Heart left ventricle (tissue), 13 donors: Measurements from ENCODE around the gene PRKG1.

Experiments used
- POLR2A ChIP-seq, 2 donors: fragments of 450-650 bp; IDR thresholded peaks; one replicate each; pipeline ENCODE4 v1.6.1; 2017; ENCODE audit warnings: antibody characterized with exemption in 2 of 2, mild to moderate bottlenecking in 2 of 2, moderate library complexity in 2 of 2
- TF ChIP-seq, protein P1 (sequence below), 12 donors: fragments of 200-600 bp; sonication (generic) in 4 of 12; IDR thresholded peaks; one replicate each; pipeline versions ENCODE4 v1.5.0 to v1.8.0; 2018 to 2022; ENCODE audit warnings: antibody characterized with exemption in 12 of 12, mild to moderate bottlenecking in 5 of 12
- donor health status: ischemic (EF 13 %, LVEDD 7.1; RV severe dilation, severe dysfunction).
- donor health status: DM: no; HTN: yes; CAD: no.
- donor health status: DM: no; HTN: no; CAD: no.
- donor health status: ischemic (EF 25% LVEDD 6.9; RV normal size, moderate dysfunction).
- donor health status: ischemic (EF 25% LVEDD 5.7; RV mildly dilated, moderate dysfunction).
- donor health status: ischemic (EF 35%, LVEDD 5.7; RV mildly dilated, moderate dysfunction).
- donor health status: nonischemic (EF 11% LVEDD 7.7; RV severe dilation, severe dysfunction).
- donor health status: DM: yes; HTN: yes; CAD: no.
- donor health status: PGD.
- donor health status: ischemic (EF 29% LVEDD 5.4; RV normal size, mild dysfunction).
- donor health status: nonischemic (EF 23%, LVEDD 6.1; RV moderate dilation, normal function).

DNA sequence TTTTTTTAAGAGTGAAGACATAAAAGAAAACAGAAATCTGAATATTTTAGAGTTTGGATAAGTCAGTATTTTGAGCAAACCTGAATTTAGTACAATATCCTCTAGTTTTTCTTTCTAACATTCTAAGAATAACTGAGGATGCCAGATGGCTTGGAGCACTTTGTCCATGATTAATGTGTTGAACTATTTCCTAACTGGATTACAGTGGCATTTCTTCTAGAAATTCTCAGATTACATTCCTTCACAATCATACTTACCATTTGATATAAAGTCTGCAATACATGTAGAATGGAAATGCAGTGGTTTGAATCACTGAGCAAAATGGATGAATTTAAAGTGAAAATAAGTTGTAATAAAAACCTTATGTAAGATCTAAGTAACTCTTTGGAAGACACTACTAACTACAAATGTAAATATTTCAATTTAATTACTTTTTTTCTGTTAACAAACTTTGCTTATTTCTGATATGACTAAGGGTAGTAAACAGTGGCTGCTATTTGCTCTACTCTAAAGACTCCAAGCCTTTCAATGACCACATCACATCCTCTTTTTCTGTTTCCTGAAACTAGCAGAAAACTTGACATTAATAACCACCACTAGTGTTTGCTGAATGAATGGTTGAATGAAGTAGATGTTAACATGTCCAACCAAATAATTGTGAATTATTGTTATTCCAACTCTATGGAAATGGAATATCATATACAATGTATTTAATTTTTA, 102.8 kb downstream of the PRKG1 start:
- TF ChIP-seq, protein P1, sequence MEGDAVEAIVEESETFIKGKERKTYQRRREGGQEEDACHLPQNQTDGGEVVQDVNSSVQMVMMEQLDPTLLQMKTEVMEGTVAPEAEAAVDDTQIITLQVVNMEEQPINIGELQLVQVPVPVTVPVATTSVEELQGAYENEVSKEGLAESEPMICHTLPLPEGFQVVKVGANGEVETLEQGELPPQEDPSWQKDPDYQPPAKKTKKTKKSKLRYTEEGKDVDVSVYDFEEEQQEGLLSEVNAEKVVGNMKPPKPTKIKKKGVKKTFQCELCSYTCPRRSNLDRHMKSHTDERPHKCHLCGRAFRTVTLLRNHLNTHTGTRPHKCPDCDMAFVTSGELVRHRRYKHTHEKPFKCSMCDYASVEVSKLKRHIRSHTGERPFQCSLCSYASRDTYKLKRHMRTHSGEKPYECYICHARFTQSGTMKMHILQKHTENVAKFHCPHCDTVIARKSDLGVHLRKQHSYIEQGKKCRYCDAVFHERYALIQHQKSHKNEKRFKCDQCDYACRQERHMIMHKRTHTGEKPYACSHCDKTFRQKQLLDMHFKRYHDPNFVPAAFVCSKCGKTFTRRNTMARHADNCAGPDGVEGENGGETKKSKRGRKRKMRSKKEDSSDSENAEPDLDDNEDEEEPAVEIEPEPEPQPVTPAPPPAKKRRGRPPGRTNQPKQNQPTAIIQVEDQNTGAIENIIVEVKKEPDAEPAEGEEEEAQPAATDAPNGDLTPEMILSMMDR (IDR thresholded peaks at IDR 0.05), result no peak
- no peak for TF ChIP-seq POLR2A (IDR thresholded peaks at IDR 0.05)
